ENCODE measurements around the gene SEMA7A. TPM values are rescaled to one million over a fixed set of nuclear protein-coding genes. Genes with fewer than 3 reads are reported as not detected.

SEMA7A gene
- total RNA-seq, 1 donor from 2014 or later = 178 TPM

DNA sequence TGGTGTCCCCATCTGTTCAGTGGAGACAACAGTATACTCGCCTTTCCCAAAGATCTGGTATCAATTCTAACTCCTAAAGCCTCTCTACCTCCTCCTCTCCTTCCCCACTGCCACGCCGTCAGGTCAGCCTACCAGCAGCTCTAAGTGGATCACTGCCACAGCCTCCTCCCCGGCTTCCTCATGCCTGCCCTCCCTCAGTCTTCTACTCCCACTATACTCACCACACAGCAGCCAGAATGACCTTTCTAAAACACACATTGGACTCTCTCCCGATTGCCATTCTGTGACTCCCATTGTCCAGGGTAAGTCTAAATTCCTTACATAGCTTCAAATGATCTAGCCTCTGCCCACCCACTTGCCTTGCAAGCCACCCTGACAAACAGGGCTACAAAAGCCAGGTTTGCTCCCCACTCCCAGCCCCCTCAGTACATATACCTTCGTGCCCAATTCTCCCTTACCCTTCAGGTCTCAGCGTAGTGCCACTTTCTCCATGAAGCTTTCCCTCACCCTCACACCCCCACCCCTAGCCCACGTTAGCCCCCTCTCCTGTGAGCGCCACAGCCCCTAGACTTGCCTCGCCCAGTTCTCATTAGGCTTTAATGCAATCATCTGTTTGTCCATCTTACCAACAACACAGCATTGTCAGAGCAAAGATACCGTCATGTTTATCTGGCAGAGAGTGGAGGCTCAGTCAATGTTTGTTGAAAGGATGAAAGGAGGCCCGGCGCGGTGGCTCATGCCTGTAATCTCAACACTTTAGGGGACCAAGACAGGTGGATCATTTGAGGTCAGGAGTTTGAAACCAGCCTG is 9.5 kb upstream of the SEMA7A start:
- H3K9me3 Mint-ChIP-seq = no peaks in the 10 kb centered on the region

DNA sequence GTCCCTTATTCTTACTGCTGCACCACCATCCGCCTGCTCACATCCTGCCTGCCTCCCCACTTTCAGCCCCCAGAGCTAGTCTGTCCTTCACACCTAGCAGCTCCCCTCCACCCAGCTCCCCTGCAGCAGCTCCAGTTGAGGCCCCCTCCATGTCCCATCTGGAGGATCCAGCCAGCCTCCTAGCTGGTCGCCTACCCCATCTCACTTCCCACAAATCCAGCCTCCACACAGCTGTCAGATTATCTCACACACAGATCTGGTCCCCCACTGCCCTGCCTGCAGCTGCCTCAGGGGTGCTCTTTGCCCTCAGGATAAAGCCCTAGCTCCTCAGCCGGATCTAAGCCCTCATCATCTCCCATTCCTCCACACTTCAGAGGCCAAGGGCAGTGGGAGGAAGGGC is 8.8 kb upstream of the SEMA7A start:
- H3K27ac Mint-ChIP-seq = no peak overlapping the region

More for the DNA sequence above, 9.5 kb upstream of the SEMA7A start:
- Mint-ChIP-seq H3K4me1 (peaks cover 7% of the 10 kb centered on the region), H3K27ac (no peak overlapping the region), H3K27me3 (no peaks in the 10 kb centered on the region), H3K4me3 (no peak overlapping the region), H3K36me3 (ENCODE audit: low read depth) (peaks cover 44% of the 10 kb centered on the region)
- DNase-seq (no peak), ATAC-seq (ENCODE audit: low read depth) (no peak)
- intact Hi-C loops (cut with micrococcal nuclease) = no loop called here
- POLR2A ChIA-PET = no interaction called here
- TF ChIP-seq, protein P1, sequence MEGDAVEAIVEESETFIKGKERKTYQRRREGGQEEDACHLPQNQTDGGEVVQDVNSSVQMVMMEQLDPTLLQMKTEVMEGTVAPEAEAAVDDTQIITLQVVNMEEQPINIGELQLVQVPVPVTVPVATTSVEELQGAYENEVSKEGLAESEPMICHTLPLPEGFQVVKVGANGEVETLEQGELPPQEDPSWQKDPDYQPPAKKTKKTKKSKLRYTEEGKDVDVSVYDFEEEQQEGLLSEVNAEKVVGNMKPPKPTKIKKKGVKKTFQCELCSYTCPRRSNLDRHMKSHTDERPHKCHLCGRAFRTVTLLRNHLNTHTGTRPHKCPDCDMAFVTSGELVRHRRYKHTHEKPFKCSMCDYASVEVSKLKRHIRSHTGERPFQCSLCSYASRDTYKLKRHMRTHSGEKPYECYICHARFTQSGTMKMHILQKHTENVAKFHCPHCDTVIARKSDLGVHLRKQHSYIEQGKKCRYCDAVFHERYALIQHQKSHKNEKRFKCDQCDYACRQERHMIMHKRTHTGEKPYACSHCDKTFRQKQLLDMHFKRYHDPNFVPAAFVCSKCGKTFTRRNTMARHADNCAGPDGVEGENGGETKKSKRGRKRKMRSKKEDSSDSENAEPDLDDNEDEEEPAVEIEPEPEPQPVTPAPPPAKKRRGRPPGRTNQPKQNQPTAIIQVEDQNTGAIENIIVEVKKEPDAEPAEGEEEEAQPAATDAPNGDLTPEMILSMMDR (IDR thresholded peaks at IDR 0.05) = no peak
- CTCF ChIA-PET = interaction anchor here (17.7 kb wide), 1 partner anchor 63 kb away, joined by 403 read pairs; no protein-coding TSS in a partner anchor

DNA sequence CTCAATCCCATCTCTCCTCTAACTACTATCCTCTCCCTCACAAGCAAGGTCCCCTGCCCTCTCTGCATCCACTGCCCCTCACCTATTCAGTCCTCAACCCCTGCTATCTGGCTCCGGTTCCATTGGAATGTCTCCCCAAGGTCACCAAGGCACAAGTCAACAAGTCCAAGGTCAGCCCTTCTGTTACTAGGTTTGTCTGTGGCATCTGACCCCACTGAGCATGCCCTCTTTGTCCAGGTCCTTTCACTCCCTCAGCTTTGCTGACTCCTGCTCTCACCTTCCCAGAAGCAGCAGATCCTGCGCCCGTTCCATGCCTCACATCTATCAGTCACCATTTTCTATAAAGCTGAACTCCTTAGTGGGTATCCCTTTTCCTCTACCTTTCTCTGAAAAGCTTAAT is 8.3 kb upstream of the SEMA7A start:
- Mint-ChIP-seq H3K27me3 (no peaks in the 10 kb centered on the region), H3K4me1 (peaks cover 10% of the 10 kb centered on the region), H3K9me3 (no peaks in the 10 kb centered on the region), H3K4me3 (no peak overlapping the region), H3K36me3 (ENCODE audit: low read depth) (peaks cover 34% of the 10 kb centered on the region), H3K27ac (no peak overlapping the region)
- intact Hi-C loops (cut with micrococcal nuclease) = no loop called here
- ATAC-seq (ENCODE audit: low read depth) (no peak), DNase-seq (no peak)
- ChIA-PET POLR2A (interaction anchor here (1.1 to 2.0 kb wide), 2 partner anchors 19 to 63 kb away, joined by 3 to 5 read pairs; partner anchors contain the start of gene UBL7), CTCF (interaction anchor here (1.4 to 17.7 kb wide), 3 partner anchors 13 to 69 kb away, joined by 3 to 403 read pairs (median 5); no protein-coding TSS in a partner anchor)
- TF ChIP-seq, protein P1 (IDR thresholded peaks at IDR 0.05) = no peak

More for the DNA sequence above, 8.8 kb upstream of the SEMA7A start:
- H3K27me3 Mint-ChIP-seq = no peaks in the 10 kb centered on the region
- H3K9me3 Mint-ChIP-seq = no peaks in the 10 kb centered on the region
- TF ChIP-seq, protein P1 (IDR thresholded peaks at IDR 0.05) = no peak
- peaks cover 37% of the 10 kb centered on the region for H3K36me3 Mint-ChIP-seq (ENCODE audit: low read depth)
- ChIA-PET CTCF (interaction anchor here (1.9 to 17.7 kb wide), 2 partner anchors 13 to 62 kb away, joined by 5 to 403 read pairs; no protein-coding TSS in a partner anchor), POLR2A (no interaction called here)
- DNase-seq (no peak), ATAC-seq (ENCODE audit: low read depth) (no peak)
- no peak overlapping the region for H3K4me3 Mint-ChIP-seq
- H3K4me1 Mint-ChIP-seq = peaks cover 10% of the 10 kb centered on the region
- intact Hi-C loops (cut with micrococcal nuclease) = no loop called here

DNA sequence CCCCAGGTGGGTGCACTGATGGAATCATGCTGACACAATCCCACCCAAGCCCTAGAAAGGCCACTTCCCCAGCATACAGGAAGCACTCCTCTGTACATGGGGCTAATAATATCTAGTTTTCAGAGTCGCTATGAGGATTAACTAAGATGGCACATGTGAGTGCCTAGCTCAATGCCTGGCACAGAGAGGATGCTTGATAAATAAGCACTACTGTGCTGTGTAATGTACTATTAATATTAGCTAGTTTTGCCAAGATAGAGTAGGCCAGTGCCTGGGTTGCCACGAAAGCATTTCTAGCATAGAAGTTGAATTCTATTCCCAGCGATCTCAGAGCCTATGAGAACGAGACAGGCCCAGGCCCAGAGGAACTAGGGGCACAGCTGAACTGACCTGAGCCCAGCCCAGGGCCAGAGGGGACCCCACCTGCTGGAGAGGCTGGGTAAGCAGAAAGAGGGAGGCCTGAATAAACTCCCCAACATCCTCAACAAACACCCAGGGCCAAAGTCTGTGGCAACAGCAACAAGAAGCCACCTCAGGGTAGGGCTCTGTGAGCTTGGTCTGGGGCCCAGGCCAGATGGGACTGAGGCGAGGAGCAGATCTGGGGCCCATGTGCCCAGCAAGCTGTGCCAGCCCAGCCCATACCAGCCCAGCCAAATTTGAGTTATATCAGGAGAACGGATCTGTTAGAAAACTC is 7.6 kb upstream of the SEMA7A start:
- Mint-ChIP-seq H3K4me3 (no peak overlapping the region), H3K9me3 (no peaks in the 10 kb centered on the region), H3K27ac (no peak overlapping the region), H3K36me3 (ENCODE audit: low read depth) (peaks cover 28% of the 10 kb centered on the region), H3K27me3 (no peaks in the 10 kb centered on the region), H3K4me1 (peaks cover 15% of the 10 kb centered on the region)
- TF ChIP-seq, protein P1 (IDR thresholded peaks at IDR 0.05) = no peak
- intact Hi-C loops (cut with micrococcal nuclease) = no loop called here
- no peak for ATAC-seq (ENCODE audit: low read depth)
- CTCF ChIA-PET = interaction anchor here (1.4 to 17.7 kb wide), 3 partner anchors 14 to 68 kb away, joined by 3 to 403 read pairs (median 5); no protein-coding TSS in a partner anchor
- DNase-seq = no peak
- POLR2A ChIA-PET = interaction anchor here (0.8 to 2.0 kb wide), 3 partner anchors 19 to 62 kb away, joined by 3 to 6 read pairs (median 5); partner anchors contain the start of gene UBL7

Data from activated B cell treated with CpG ODN at 0.5 μM for 24 hours (primary cell).